ENCODE data around the gene BNIP3. TPM values are rescaled to one million over a fixed set of nuclear protein-coding genes. Genes with fewer than 3 reads are reported as not detected.

The BNIP3 gene
- total and polyA plus RNA-seq, 2 of the 13 experiments (the other 11 are each of a cell fraction or from before 2014, with no cell fraction given) = 73.7 to 223 TPM

DNA sequence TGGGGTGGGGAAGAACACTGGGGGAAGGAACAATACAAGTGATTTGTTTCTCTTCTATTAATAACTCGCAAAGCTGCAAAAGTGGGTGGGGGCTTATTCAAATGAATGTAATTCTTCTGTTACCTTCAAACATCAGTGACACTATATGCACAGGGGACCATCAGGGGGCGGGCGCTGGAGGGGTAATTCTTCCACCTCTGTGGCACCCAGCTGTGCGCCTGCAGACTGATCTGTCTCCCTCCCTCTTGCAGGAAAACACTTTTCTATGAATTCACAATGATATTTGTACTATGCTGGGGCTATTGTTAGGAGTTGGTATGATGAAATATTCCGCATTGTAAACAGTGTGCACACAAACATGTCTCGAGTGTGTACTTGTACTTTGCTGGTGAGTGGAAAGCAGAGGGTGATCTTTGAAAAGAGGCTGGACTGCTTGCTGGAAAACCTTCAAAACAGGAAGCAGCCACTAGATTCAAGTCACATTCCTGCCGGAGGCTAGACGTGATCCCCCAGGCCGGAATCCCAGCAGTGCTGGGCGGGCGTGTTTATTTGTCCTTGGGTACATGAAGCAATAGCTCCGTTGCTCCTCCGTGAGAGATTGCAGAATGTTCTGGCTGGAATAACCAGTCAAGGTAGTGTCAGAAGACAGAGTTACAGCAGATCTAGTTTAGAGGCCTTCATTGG, 15.8 kb upstream of the BNIP3 start (continued):
- no peak; the same call in 1 of the 2 replicates for TF ChIP-seq RXRA (CRISPR knock-in tag; IDR thresholded peaks at IDR 0.05)
- peak; percentile 78 for TF ChIP-seq ZNF619 (CRISPR knock-in tag; IDR thresholded peaks at IDR 0.05)
- peak; percentile 60; the same call in 1 of the 2 replicates for TF ChIP-seq GATAD1 (CRISPR knock-in tag; IDR thresholded peaks at IDR 0.05)
- TF ChIP-seq ZNF224 (CRISPR knock-in tag; IDR thresholded peaks at IDR 0.05) = no peak
- TF ChIP-seq, protein P1, sequence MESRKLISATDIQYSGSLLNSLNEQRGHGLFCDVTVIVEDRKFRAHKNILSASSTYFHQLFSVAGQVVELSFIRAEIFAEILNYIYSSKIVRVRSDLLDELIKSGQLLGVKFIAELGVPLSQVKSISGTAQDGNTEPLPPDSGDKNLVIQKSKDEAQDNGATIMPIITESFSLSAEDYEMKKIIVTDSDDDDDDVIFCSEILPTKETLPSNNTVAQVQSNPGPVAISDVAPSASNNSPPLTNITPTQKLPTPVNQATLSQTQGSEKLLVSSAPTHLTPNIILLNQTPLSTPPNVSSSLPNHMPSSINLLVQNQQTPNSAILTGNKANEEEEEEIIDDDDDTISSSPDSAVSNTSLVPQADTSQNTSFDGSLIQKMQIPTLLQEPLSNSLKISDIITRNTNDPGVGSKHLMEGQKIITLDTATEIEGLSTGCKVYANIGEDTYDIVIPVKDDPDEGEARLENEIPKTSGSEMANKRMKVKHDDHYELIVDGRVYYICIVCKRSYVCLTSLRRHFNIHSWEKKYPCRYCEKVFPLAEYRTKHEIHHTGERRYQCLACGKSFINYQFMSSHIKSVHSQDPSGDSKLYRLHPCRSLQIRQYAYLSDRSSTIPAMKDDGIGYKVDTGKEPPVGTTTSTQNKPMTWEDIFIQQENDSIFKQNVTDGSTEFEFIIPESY (CRISPR knock-in tag; IDR thresholded peaks at IDR 0.05) = 0 out of 2 replicates have a peak, but pooled peaks have one; percentile 59
- no peak for TF ChIP-seq ZNF260 (CRISPR knock-in tag; IDR thresholded peaks at IDR 0.05; ENCODE audit: borderline replicate concordance, low read depth)
- TF ChIP-seq MAF1 (CRISPR knock-in tag; IDR thresholded peaks at IDR 0.05; ENCODE audit: borderline replicate concordance) = no peak
- TF ChIP-seq ATF7 (IDR thresholded peaks at IDR 0.05) = no peak; the same call in 1 of the 2 replicates
- TF ChIP-seq ATF7 (CRISPR knock-in tag; IDR thresholded peaks at IDR 0.05) = peak; percentile 69; the same call in 1 of the 2 replicates
- TF ChIP-seq SAFB2 (CRISPR knock-in tag; IDR thresholded peaks at IDR 0.05; ENCODE audit: borderline replicate concordance, low read depth) = no peak
- TF ChIP-seq YEATS2 (CRISPR knock-in tag; IDR thresholded peaks at IDR 0.05; ENCODE audit: borderline replicate concordance) = 0 out of 2 replicates have a peak, but pooled peaks have one; percentile 44
- TF ChIP-seq, protein P2, sequence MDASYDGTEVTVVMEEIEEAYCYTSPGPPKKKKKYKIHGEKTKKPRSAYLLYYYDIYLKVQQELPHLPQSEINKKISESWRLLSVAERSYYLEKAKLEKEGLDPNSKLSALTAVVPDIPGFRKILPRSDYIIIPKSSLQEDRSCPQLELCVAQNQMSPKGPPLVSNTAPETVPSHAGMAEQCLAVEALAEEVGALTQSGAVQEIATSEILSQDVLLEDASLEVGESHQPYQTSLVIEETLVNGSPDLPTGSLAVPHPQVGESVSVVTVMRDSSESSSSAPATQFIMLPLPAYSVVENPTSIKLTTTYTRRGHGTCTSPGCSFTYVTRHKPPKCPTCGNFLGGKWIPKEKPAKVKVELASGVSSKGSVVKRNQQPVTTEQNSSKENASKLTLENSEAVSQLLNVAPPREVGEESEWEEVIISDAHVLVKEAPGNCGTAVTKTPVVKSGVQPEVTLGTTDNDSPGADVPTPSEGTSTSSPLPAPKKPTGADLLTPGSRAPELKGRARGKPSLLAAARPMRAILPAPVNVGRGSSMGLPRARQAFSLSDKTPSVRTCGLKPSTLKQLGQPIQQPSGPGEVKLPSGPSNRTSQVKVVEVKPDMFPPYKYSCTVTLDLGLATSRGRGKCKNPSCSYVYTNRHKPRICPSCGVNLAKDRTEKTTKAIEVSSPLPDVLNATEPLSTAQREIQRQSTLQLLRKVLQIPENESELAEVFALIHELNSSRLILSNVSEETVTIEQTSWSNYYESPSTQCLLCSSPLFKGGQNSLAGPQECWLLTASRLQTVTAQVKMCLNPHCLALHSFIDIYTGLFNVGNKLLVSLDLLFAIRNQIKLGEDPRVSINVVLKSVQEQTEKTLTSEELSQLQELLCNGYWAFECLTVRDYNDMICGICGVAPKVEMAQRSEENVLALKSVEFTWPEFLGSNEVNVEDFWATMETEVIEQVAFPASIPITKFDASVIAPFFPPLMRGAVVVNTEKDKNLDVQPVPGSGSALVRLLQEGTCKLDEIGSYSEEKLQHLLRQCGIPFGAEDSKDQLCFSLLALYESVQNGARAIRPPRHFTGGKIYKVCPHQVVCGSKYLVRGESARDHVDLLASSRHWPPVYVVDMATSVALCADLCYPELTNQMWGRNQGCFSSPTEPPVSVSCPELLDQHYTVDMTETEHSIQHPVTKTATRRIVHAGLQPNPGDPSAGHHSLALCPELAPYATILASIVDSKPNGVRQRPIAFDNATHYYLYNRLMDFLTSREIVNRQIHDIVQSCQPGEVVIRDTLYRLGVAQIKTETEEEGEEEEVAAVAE (CRISPR knock-in tag; IDR thresholded peaks at IDR 0.05; ENCODE audit: borderline replicate concordance) = peak; percentile 58; the same call in 1 of the 2 replicates
- no peak for TF ChIP-seq U2AF2 (IDR thresholded peaks at IDR 0.05; ENCODE audit: low read depth, low read length)
- no peak for TF ChIP-seq ZNF781 (CRISPR knock-in tag; IDR thresholded peaks at IDR 0.05; ENCODE audit: borderline replicate concordance, not compliant biosample characterization)
- TF ChIP-seq ZNF556 (CRISPR knock-in tag; IDR thresholded peaks at IDR 0.05; ENCODE audit: borderline replicate concordance) = peak; percentile 81; the same call in 1 of the 2 replicates
- TF ChIP-seq MEF2D (CRISPR knock-in tag; IDR thresholded peaks at IDR 0.05) = peak; percentile 88
- peak; percentile 61; the same call in 1 of the 2 replicates for TF ChIP-seq ZNF777 (CRISPR knock-in tag; IDR thresholded peaks at IDR 0.05)
- TF ChIP-seq, protein P3, sequence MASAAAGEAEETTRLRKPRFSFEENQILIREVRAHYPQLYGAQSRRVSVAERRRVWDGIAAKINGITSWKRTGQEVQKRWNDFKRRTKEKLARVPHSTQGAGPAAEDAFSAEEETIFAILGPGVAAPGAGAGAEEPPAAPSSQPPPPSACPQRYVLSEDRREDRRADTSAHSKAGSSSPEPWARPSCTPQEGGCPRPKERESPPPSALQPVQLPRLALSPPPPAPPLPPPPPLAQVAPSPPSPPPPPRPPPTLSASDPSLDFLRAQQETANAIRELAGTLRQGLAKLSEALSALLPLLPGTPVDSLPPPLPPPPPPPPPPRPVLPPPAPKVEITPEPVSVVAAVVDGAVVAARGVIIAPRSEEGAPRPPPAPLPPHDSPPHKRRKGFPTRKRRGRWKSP (CRISPR knock-in tag; IDR thresholded peaks at IDR 0.05) = peak; percentile 76; the same call in 1 of the 2 replicates
- no peak for TF ChIP-seq ZNF296 (CRISPR knock-in tag; conservative IDR thresholded peaks at IDR 0.05)
- TF ChIP-seq, protein P4, sequence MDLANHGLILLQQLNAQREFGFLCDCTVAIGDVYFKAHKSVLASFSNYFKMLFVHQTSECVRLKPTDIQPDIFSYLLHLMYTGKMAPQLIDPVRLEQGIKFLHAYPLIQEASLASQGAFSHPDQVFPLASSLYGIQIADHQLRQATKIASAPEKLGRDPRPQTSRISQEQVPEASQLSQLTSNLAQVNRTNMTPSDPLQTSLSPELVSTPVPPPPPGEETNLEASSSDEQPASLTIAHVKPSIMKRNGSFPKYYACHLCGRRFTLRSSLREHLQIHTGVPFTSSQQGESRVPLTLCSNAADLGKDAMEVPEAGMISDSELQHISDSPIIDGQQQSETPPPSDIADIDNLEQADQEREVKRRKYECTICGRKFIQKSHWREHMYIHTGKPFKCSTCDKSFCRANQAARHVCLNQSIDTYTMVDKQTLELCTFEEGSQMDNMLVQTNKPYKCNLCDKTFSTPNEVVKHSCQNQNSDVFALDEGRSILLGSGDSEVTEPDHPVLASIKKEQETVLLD (CRISPR knock-in tag; IDR thresholded peaks at IDR 0.05; ENCODE audit: low read depth) = no peak
- TF ChIP-seq ZNF232 (CRISPR knock-in tag; IDR thresholded peaks at IDR 0.05; ENCODE audit: borderline replicate concordance) = peak; percentile 79

Measured in HepG2 (cell line).